Limb (tissue), 2 donors: ENCODE data around the gene PALLD.
"Not testable (repeated sequence)": the region's sequence is repeated elsewhere in the genome, so short reads cannot be mapped to it uniquely, and the experiment has no call there.

Experiments
- DNase-seq, 2 donors: peaks; one replicate each; pipeline ENCODE4 v3.0.0-alpha.2; 2016; ENCODE audit errors: extremely low spot score in 2 of 2

PALLD gene

GRCh38 chr4:168787801-168788595, 291.1 kb downstream of the PALLD start:
- peak in 1 of 2 donors; percentile 36 for DNase-seq

GRCh38 chr4:168790898-168791297, 294.0 kb downstream of the PALLD start:
- DNase-seq = no peak

- no peak for DNase-seq
Observed at GRCh38 chr4:168791376-168791775, 294.5 kb downstream of the PALLD start.

- no peak for DNase-seq
Observed at GRCh38 chr4:168793542-168793941, 296.7 kb downstream of the PALLD start.

GRCh38 chr4:168794092-168794707, 297.3 kb downstream of the PALLD start:
- DNase-seq = no peak

GRCh38 chr4:168794881-168795280, 298.0 kb downstream of the PALLD start:
- no peak for DNase-seq

GRCh38 chr4:168795346-168795745, 298.5 kb downstream of the PALLD start:
- DNase-seq = no peak

GRCh38 chr4:168796362-168797106, 299.7 kb downstream of the PALLD start:
- no peak for DNase-seq

GRCh38 chr4:168797194-168797593, 300.3 kb downstream of the PALLD start:
- no peak for DNase-seq

- DNase-seq = no peak
Observed at GRCh38 chr4:168797738-168798375, 301.0 kb downstream of the PALLD start.

- DNase-seq = no peak
Observed at GRCh38 chr4:168800926-168801325, 304.1 kb downstream of the PALLD start.

- DNase-seq = no peak
Observed at GRCh38 chr4:168802222-168802621, 305.4 kb downstream of the PALLD start.

- DNase-seq = not testable (repeated sequence)
Observed at GRCh38 chr4:168803052-168803451, 306.2 kb downstream of the PALLD start.

GRCh38 chr4:168803732-168804131, 306.9 kb downstream of the PALLD start:
- DNase-seq = no peak

GRCh38 chr4:168804146-168804545, 307.3 kb downstream of the PALLD start:
- no peak for DNase-seq

- DNase-seq = no peak
Observed at GRCh38 chr4:168805341-168805740, 308.5 kb downstream of the PALLD start.

GRCh38 chr4:168806247-168806646, 309.4 kb downstream of the PALLD start:
- DNase-seq = not testable (repeated sequence)

- no peak for DNase-seq
Observed at GRCh38 chr4:168811207-168811606, 314.4 kb downstream of the PALLD start.

GRCh38 chr4:168811786-168812651, 315.2 kb downstream of the PALLD start:
- DNase-seq = peak in 1 of 2 donors; percentile 31

- DNase-seq = no peak
Observed at GRCh38 chr4:168812806-168813205, 316.0 kb downstream of the PALLD start.

GRCh38 chr4:168813890-168814289, 317.0 kb downstream of the PALLD start:
- no peak for DNase-seq
